ENCODE measurements around the gene ABLIM2. TPM values are rescaled to one million over a fixed set of nuclear protein-coding genes. Genes with fewer than 3 reads are reported as not detected.

Gene ABLIM2
- total RNA-seq, 1 donor from 2014 or later, result 5.2 TPM

DNA sequence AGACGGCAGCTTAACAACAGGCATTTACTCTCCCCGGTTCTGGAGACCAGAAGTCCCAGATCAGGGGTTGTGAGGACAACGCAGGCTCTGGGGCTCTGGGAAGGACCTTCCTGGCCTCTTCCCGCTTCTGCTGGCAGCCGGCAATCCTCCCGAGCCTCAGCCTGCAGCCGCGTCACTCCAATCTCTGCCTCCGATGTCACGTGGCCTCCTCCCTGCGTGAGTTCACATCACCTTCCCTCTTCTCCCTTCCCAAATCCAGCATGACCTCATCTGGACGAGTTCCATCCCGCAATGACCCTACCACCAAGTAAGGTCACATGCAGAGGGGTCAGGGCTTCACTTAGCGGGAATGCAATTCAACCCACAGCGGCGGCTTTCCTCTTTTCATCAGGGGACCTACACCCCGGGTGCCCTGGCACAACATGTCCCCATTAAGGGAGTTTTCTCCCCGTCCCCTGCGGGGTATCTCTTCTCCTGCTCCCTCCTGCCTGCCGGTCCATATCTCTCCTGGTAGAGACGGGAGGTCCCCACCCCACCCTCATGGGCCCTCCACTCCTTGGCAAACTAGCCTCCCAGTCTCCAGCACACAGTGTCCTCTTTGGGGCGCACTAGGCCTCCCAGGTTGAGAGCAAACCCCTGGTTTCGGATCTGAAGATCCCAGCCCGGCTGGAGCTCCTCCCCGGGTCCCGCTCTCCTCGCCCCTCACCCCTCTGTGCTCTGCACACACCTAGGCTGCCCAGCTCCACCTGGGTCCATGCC, 25.5 kb downstream of the ABLIM2 start:
- Histone ChIP-seq H3K4me1 (no peaks in the 10 kb centered on the region), H3K4me3 (no peak overlapping the region), H3K27ac (no peak overlapping the region), H3K36me3 (no peaks in the 10 kb centered on the region), H3K9me3 (no peaks in the 10 kb centered on the region), H3K27me3 (ENCODE audit: low read depth) (no peaks in the 10 kb centered on the region)
- DNase-seq, result no peak
- intact Hi-C loops (cut with DNase I), result no loop called here
- TF ChIP-seq, protein P1, sequence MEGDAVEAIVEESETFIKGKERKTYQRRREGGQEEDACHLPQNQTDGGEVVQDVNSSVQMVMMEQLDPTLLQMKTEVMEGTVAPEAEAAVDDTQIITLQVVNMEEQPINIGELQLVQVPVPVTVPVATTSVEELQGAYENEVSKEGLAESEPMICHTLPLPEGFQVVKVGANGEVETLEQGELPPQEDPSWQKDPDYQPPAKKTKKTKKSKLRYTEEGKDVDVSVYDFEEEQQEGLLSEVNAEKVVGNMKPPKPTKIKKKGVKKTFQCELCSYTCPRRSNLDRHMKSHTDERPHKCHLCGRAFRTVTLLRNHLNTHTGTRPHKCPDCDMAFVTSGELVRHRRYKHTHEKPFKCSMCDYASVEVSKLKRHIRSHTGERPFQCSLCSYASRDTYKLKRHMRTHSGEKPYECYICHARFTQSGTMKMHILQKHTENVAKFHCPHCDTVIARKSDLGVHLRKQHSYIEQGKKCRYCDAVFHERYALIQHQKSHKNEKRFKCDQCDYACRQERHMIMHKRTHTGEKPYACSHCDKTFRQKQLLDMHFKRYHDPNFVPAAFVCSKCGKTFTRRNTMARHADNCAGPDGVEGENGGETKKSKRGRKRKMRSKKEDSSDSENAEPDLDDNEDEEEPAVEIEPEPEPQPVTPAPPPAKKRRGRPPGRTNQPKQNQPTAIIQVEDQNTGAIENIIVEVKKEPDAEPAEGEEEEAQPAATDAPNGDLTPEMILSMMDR (IDR thresholded peaks at IDR 0.05), result no peak
- no peak for ATAC-seq

DNA sequence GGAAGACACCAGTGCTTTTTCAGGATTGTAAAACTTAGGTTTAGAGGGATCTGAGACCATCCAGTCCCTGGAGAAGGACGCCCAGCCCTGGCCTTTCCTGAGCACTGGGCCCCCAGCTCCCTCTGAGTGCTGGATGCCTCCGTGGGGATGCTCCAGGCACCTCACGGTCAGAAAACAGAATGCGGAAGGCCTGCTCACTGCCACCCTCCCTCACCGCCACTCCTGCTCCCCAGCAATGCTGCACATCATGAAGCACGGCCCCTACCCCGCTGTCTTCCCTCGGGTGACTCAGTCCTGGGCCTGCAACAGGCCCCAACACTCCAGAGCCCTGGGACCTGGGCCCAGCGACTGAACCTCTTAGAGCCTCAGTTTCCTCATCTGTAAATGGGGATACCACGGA, 26.2 kb downstream of the ABLIM2 start:
- H3K9me3 ChIP-seq, result no peaks in the 10 kb centered on the region
- no peak overlapping the region for H3K27ac ChIP-seq
- ATAC-seq (no peak), DNase-seq (no peak)
- H3K4me3 ChIP-seq, result no peak overlapping the region
- H3K27me3 ChIP-seq (ENCODE audit: low read depth), result no peaks in the 10 kb centered on the region
- TF ChIP-seq, protein P1 (IDR thresholded peaks at IDR 0.05), result no peak
- intact Hi-C loops (cut with DNase I), result no loop called here
- no peaks in the 10 kb centered on the region for H3K36me3 ChIP-seq
- H3K4me1 ChIP-seq, result no peaks in the 10 kb centered on the region

DNA sequence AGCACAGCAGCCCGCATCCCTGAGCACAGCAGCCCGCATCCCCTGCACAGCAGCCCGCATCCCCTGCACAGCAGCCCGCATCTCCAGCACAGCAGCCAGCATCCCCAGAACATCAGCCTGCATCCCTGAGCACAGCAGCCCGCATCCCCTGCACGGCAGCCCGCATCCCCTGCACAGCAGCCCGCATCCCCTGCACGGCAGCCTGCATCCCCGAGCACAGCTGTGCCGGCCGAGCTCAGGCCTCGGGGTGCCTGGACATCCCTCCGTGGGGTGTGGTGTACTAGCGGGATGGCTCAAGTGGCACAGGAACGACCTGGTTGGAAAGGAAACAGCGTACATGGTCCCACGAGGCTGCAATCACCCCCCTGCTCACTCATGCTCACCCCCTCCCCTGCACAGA, 26.8 kb downstream of the ABLIM2 start:
- intact Hi-C loops (cut with DNase I), result no loop called here
- Histone ChIP-seq H3K36me3 (no peaks in the 10 kb centered on the region), H3K27ac (no peak overlapping the region), H3K9me3 (no peaks in the 10 kb centered on the region), H3K4me3 (no peak overlapping the region), H3K27me3 (ENCODE audit: low read depth) (no peaks in the 10 kb centered on the region), H3K4me1 (no peaks in the 10 kb centered on the region)
- TF ChIP-seq, protein P1 (IDR thresholded peaks at IDR 0.05), result no peak
- no peak for ATAC-seq
- DNase-seq, result no peak

DNA sequence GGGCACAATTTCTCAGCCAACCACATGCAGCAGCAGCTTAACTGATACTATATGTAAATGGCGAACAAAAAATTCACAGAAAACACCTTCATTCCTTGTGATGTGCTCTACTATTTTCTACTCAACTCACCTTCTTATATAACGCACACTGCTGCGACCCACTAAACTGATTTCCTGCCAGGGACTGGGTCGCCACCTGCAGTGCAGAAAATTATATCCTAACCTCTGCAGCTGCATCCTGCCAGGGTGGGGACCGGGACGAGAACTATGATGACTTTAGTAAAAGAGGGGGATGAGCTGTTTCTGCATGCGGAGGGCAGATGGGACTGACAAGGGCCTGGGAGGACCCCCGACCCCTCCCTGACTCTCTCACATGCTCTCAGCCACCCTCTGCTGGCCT, 27.4 kb downstream of the ABLIM2 start:
- TF ChIP-seq, protein P1 (IDR thresholded peaks at IDR 0.05), result no peak
- intact Hi-C loops (cut with DNase I), result no loop called here
- ATAC-seq (no peak), DNase-seq (no peak)
- Histone ChIP-seq H3K36me3 (no peaks in the 10 kb centered on the region), H3K9me3 (no peaks in the 10 kb centered on the region), H3K27me3 (ENCODE audit: low read depth) (no peaks in the 10 kb centered on the region), H3K27ac (no peak overlapping the region), H3K4me3 (no peak overlapping the region), H3K4me1 (no peaks in the 10 kb centered on the region)

DNA sequence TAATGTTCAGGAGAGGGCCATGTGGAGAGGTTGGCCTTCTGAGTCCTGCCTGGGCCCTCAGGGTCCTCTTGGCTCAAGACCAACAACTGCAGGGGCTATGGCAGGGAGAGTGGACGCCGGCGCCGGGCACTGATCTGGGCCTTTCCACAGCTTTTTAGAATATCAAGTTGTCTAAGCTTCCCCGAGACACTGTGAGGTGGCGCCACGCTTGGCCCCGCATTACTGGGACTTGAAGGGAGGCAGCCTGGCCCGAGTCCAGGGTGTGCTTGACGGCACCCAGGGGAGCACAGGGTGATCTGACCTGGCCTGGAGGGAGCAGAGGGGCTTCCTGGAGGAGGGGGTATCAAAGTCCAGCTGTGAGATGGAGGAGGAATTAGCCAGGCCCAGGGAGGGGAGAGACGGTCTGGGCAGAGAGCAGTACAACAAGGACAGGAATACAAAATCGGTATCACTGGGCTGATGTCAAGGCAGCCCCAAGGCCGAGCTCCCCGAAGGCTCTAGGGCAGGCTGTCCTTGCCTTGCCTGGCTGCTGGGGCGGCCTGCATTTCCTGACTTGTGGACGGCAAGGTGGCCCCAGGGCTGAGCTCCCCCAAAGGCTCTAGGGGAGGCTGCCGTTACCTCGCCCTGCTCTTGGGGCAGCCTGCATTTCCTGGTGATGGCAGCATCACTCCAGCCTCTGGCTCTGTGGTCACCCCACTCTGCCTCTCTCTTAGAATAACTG, 28.1 kb downstream of the ABLIM2 start:
- Histone ChIP-seq H3K27ac (no peak overlapping the region), H3K36me3 (no peaks in the 10 kb centered on the region), H3K4me3 (no peak overlapping the region), H3K27me3 (ENCODE audit: low read depth) (no peaks in the 10 kb centered on the region), H3K4me1 (no peaks in the 10 kb centered on the region), H3K9me3 (no peaks in the 10 kb centered on the region)
- TF ChIP-seq, protein P1 (IDR thresholded peaks at IDR 0.05), result no peak
- ATAC-seq (no peak), DNase-seq (no peak)
- intact Hi-C loops (cut with DNase I), result no loop called here

Data from lower lobe of right lung (tissue), 2 donors.